ENCODE results near the gene MRAS. TPM values are rescaled to one million over a fixed set of nuclear protein-coding genes. Genes with fewer than 3 reads are reported as not detected.
A peak's percentile ranks its signal among the peaks of the same experiment; 100 is the strongest.

Gene MRAS
- total RNA-seq, 6 donors from 2014 or later = 15.7 to 56.0 (median 34.8) TPM

- TF ChIP-seq POLR2AphosphoS5 (IDR thresholded peaks at IDR 0.05) (no peak), POLR2A (IDR thresholded peaks at IDR 0.05) (no peak), EP300 (IDR thresholded peaks at IDR 0.05) (no peak), CTCF (IDR thresholded peaks at IDR 0.05) (no peak)
- no peak for ATAC-seq (ENCODE audit: low FRiP score in 2 of 2)
- 81 to 86% methylated on average over 5 of the region's 5 CpGs for WGBS, 2 donors
- H3K9me3 ChIP-seq = no peaks in the 10 kb centered on the region
- H3K4me1 ChIP-seq = peaks cover 16 to 20% (median 19%) of the 10 kb centered on the region in 4 donors
- DNase-seq = no peak
- no peaks in the 10 kb centered on the region for H3K36me3 ChIP-seq
- no peak overlapping the region for H3K27ac ChIP-seq
- no peaks in the 10 kb centered on the region for H3K27me3 ChIP-seq
- no peak overlapping the region for H3K4me3 ChIP-seq
Observed at GRCh38 chr3:138384976-138385375, 36.6 kb downstream of the MRAS start.

- H3K4me1 ChIP-seq = peaks cover 0 to 6% (median 0%) of the 10 kb centered on the region in 4 donors
- ATAC-seq (ENCODE audit: low FRiP score in 2 of 2) (no peak), DNase-seq (no peak)
- no peak overlapping the region for H3K27ac ChIP-seq
- TF ChIP-seq CTCF (IDR thresholded peaks at IDR 0.05) (no peak), POLR2A (IDR thresholded peaks at IDR 0.05) (no peak), EP300 (IDR thresholded peaks at IDR 0.05) (no peak), POLR2AphosphoS5 (IDR thresholded peaks at IDR 0.05) (no peak)
- no peaks in the 10 kb centered on the region for H3K36me3 ChIP-seq
- no peak overlapping the region for H3K4me3 ChIP-seq
- no peaks in the 10 kb centered on the region for H3K9me3 ChIP-seq
- WGBS, 2 donors = 84 to 91% methylated on average over 6 of the region's 6 CpGs
- H3K27me3 ChIP-seq = no peaks in the 10 kb centered on the region
Observed at GRCh38 chr3:138389144-138389601, 40.8 kb downstream of the MRAS start.

GRCh38 chr3:138389841-138390581 lies 41.6 kb downstream of the MRAS start:
- Histone ChIP-seq H3K4me1 (peaks cover 0 to 6% (median 0%) of the 10 kb centered on the region in 4 donors), H3K9me3 (no peaks in the 10 kb centered on the region), H3K36me3 (no peaks in the 10 kb centered on the region), H3K4me3 (no peak overlapping the region), H3K27me3 (no peaks in the 10 kb centered on the region), H3K27ac (no peak overlapping the region)
- DNase-seq (no peak), ATAC-seq (ENCODE audit: low FRiP score in 2 of 2) (peak; percentile 74 to 79)
- TF ChIP-seq POLR2AphosphoS5 (IDR thresholded peaks at IDR 0.05) = no peak
- TF ChIP-seq POLR2A (IDR thresholded peaks at IDR 0.05) = no peak
- TF ChIP-seq CTCF (IDR thresholded peaks at IDR 0.05) = no peak
- TF ChIP-seq EP300 (IDR thresholded peaks at IDR 0.05) = no peak
- 83 to 87% methylated on average over 9 of the region's 9 CpGs for WGBS, 2 donors

GRCh38 chr3:138390582-138390932 lies 42.2 kb downstream of the MRAS start:
- no peak overlapping the region for H3K4me3 ChIP-seq
- no peaks in the 10 kb centered on the region for H3K27me3 ChIP-seq
- no peaks in the 10 kb centered on the region for H3K36me3 ChIP-seq
- no peaks in the 10 kb centered on the region for H3K9me3 ChIP-seq
- TF ChIP-seq CTCF (IDR thresholded peaks at IDR 0.05) = no peak
- no peak for TF ChIP-seq POLR2A (IDR thresholded peaks at IDR 0.05)
- TF ChIP-seq EP300 (IDR thresholded peaks at IDR 0.05) = no peak
- TF ChIP-seq POLR2AphosphoS5 (IDR thresholded peaks at IDR 0.05) = no peak
- ATAC-seq (ENCODE audit: low FRiP score in 2 of 2) (no peak), DNase-seq (no peak)
- H3K4me1 ChIP-seq = peaks cover 0 to 6% (median 0%) of the 10 kb centered on the region in 4 donors
- H3K27ac ChIP-seq = no peak overlapping the region
- 90 to 93% methylated on average over 2 of the region's 2 CpGs for WGBS, 2 donors

GRCh38 chr3:138394156-138394555 lies 45.8 kb downstream of the MRAS start:
- no peak for DNase-seq
- peaks cover 0 to 6% (median 0%) of the 10 kb centered on the region in 4 donors for H3K4me1 ChIP-seq
- TF ChIP-seq POLR2AphosphoS5 (IDR thresholded peaks at IDR 0.05) (no peak), EP300 (IDR thresholded peaks at IDR 0.05) (no peak)
- no peaks in the 10 kb centered on the region for H3K27me3 ChIP-seq
- H3K9me3 ChIP-seq = no peaks in the 10 kb centered on the region
- H3K27ac ChIP-seq = no peak overlapping the region
- ATAC-seq (ENCODE audit: low FRiP score in 2 of 2) = no peak
- WGBS, 2 donors = 93 to 95% methylated on average over 4 of the region's 4 CpGs
- H3K36me3 ChIP-seq = peaks cover 0 to 7% (median 0%) of the 10 kb centered on the region in 4 donors
- H3K4me3 ChIP-seq = no peak overlapping the region

All from upper lobe of left lung (tissue), 6 donors.